ENCODE data around the gene ATXN7L1.

Gene ATXN7L1

DNA sequence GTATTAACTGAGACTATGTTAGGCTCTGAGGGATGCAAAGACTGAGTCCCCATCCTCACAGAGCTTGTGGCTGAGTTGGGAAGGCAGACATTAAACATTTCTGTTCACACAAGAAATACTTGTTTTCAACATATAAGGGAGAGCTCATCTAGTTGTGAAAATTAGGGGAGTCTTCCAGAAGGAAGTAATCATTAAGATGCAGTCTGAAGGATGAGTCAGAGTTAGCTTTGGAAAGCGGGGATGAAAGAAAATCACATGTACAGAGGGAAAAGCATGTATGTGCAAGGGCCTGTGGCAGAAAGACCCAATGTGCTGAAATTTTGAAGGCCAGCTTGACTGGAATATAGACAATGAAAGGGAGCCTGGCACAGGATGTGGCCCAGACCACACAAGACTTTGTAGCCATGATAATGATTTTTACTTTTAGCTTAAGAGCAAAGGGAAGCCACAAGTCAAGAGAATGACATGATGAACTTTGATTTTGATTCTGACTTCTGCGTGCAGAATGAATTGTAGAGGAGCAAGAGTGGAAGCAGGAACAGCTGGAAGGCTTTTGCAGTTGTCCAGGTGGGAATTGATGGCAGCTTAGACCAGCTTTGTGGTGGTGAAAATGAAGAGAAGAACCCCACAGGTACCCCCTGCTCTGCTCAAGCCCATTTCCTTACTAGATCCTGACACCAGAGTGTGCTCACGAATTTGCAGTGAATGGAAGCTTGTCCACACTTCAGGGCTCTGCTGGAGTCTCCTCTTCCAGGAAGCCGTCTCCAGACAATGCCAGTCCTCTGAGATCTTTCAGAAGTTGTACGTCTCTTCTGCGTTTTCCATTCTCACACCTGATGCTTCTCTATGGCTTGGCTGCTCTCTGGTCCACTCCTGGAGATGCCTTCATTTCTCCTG lies 115.6 kb downstream of the ATXN7L1 start:
- no peak for TF ChIP-seq ZFP3 (CRISPR knock-in tag; IDR thresholded peaks at IDR 0.05)
- ATAC-seq, result peak; percentile 30

DNA sequence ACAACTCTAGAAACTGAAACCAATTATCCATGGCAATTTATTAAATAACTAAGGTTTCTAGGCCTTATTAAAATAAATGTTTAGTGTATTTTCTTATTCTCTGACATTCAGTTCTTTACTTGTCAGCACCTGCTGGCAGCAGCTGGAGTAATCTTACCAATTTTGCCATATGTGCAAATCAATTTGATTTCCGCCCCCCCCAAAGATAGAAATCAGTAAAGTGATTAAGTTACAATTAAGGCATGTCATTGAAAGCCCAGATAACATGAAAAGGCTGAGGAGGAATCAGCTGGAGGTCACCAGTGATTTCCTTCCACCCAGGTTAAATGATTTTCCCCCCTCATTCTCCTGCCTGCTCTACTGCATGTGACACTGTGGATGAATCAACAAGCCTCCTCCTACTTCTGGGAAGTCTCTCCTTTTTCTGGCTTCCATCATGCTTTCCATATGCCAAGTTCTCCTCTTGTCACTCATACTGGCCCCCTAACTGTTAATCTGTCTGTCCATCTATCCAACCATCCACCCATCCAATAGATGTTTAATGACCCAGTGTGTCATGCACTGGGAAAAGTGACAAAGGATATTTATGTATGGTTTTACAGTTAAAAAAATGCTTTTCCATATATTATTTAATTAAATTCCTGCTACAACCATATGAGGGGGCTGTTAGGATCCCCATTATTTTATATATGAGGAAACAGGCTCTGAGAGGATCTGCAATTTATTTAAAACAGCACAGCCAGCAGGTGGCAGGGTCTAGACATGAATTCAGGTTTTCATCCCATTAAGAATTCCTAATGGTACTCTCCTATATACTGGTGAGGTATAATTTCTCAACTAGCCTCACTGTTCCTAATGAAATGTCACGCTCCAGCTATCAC lies 116.5 kb downstream of the ATXN7L1 start:
- ATAC-seq, result peak; percentile 82

DNA sequence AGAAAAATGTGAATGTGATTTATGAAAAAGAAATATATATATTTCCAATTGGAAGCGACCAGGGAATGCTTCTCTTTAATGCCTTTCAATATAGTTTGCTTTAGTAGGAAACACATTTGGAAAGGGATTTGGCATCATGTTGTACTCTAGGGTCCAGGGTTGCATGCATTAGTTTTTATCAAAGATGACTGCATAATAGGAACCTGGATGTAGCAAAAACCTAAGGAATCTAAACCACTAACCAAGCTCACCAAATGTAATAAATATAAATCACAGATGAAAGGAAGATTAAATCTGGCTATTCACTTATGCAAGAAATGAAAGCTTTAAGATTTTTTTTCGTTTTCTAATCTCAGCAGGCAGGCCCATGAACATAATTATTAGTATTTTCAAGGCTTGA lies 120.0 kb downstream of the ATXN7L1 start:
- no peak for TF ChIP-seq ZFP3 (CRISPR knock-in tag; IDR thresholded peaks at IDR 0.05)
- TF ChIP-seq ISL1 (CRISPR knock-in tag; IDR thresholded peaks at IDR 0.05), result peak; percentile 69
- ATAC-seq, result peak; percentile 47

More for the DNA sequence above, 116.5 kb downstream of the ATXN7L1 start:
- TF ChIP-seq ZC3H10 (CRISPR knock-in tag; IDR thresholded peaks at IDR 0.05) (no peak), TCF4 (CRISPR knock-in tag; IDR thresholded peaks at IDR 0.05; ENCODE audit: borderline replicate concordance) (0 out of 2 replicates have a peak, but pooled peaks have one; percentile 43), PPARA (CRISPR knock-in tag; IDR thresholded peaks at IDR 0.05; ENCODE audit: borderline replicate concordance) (no peak), ZFP30 (CRISPR knock-in tag; IDR thresholded peaks at IDR 0.05) (no peak), ARNTL (CRISPR knock-in tag; IDR thresholded peaks at IDR 0.05; ENCODE audit: borderline replicate concordance, low read depth) (no peak)
- TF ChIP-seq, protein P1, sequence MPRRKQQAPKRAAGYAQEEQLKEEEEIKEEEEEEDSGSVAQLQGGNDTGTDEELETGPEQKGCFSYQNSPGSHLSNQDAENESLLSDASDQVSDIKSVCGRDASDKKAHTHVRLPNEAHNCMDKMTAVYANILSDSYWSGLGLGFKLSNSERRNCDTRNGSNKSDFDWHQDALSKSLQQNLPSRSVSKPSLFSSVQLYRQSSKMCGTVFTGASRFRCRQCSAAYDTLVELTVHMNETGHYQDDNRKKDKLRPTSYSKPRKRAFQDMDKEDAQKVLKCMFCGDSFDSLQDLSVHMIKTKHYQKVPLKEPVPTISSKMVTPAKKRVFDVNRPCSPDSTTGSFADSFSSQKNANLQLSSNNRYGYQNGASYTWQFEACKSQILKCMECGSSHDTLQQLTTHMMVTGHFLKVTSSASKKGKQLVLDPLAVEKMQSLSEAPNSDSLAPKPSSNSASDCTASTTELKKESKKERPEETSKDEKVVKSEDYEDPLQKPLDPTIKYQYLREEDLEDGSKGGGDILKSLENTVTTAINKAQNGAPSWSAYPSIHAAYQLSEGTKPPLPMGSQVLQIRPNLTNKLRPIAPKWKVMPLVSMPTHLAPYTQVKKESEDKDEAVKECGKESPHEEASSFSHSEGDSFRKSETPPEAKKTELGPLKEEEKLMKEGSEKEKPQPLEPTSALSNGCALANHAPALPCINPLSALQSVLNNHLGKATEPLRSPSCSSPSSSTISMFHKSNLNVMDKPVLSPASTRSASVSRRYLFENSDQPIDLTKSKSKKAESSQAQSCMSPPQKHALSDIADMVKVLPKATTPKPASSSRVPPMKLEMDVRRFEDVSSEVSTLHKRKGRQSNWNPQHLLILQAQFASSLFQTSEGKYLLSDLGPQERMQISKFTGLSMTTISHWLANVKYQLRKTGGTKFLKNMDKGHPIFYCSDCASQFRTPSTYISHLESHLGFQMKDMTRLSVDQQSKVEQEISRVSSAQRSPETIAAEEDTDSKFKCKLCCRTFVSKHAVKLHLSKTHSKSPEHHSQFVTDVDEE (CRISPR knock-in tag; IDR thresholded peaks at IDR 0.05), result 0 out of 2 replicates have a peak, but pooled peaks have one; percentile 45

DNA sequence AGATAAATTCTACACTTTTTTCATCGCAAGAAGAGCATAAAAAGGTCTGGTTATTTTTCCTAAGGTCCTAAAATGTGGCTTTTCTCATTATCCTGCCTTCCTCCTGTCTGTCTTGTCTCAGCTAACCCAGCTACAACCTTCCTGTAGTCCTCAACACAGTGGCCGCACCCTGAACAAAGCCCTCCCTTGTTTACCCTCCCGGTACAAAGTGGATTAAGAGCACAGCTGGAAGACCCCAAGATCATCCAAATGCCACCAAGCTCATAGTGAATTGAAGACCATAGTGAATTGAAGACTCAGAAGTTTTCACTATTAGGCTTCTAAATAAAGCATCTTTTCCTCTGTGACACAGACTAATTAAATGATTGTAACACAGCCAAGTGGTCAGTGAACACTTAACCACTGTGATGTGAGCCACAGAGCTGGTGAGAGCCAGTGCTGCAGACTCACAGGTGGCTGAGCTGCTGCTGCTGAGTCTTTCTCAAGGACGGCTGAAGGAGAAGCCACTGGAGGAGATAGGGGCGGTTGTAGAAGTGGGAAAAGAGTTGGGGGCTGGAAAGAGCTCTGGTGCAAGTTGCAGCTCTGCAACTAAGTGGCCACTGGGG lies 123.6 kb downstream of the ATXN7L1 start:
- ATAC-seq, result no peak
- TF ChIP-seq ESRRG (CRISPR knock-in tag; IDR thresholded peaks at IDR 0.05) (no peak), ZNF8 (CRISPR knock-in tag; IDR thresholded peaks at IDR 0.05) (no peak), TCF4 (CRISPR knock-in tag; IDR thresholded peaks at IDR 0.05; ENCODE audit: borderline replicate concordance) (no peak), PPARA (CRISPR knock-in tag; IDR thresholded peaks at IDR 0.05; ENCODE audit: borderline replicate concordance) (no peak), SNAI2 (CRISPR knock-in tag; IDR thresholded peaks at IDR 0.05) (no peak), ZNF565 (CRISPR knock-in tag; conservative IDR thresholded peaks at IDR 0.05; ENCODE audit: low read depth) (no peak), ZFP3 (CRISPR knock-in tag; IDR thresholded peaks at IDR 0.05) (no peak), ARNTL (CRISPR knock-in tag; IDR thresholded peaks at IDR 0.05; ENCODE audit: borderline replicate concordance, low read depth) (no peak), RARB (CRISPR knock-in tag; IDR thresholded peaks at IDR 0.05) (no peak), ISL1 (CRISPR knock-in tag; IDR thresholded peaks at IDR 0.05) (no peak), OSR1 (CRISPR knock-in tag; IDR thresholded peaks at IDR 0.05) (no peak), ZFP30 (CRISPR knock-in tag; IDR thresholded peaks at IDR 0.05) (no peak)
- TF ChIP-seq, protein P2, sequence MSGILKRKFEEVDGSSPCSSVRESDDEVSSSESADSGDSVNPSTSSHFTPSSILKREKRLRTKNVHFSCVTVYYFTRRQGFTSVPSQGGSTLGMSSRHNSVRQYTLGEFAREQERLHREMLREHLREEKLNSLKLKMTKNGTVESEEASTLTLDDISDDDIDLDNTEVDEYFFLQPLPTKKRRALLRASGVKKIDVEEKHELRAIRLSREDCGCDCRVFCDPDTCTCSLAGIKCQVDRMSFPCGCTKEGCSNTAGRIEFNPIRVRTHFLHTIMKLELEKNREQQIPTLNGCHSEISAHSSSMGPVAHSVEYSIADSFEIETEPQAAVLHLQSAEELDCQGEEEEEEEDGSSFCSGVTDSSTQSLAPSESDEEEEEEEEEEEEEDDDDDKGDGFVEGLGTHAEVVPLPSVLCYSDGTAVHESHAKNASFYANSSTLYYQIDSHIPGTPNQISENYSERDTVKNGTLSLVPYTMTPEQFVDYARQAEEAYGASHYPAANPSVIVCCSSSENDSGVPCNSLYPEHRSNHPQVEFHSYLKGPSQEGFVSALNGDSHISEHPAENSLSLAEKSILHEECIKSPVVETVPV (CRISPR knock-in tag; IDR thresholded peaks at IDR 0.05), result no peak
- TF ChIP-seq, protein P3, sequence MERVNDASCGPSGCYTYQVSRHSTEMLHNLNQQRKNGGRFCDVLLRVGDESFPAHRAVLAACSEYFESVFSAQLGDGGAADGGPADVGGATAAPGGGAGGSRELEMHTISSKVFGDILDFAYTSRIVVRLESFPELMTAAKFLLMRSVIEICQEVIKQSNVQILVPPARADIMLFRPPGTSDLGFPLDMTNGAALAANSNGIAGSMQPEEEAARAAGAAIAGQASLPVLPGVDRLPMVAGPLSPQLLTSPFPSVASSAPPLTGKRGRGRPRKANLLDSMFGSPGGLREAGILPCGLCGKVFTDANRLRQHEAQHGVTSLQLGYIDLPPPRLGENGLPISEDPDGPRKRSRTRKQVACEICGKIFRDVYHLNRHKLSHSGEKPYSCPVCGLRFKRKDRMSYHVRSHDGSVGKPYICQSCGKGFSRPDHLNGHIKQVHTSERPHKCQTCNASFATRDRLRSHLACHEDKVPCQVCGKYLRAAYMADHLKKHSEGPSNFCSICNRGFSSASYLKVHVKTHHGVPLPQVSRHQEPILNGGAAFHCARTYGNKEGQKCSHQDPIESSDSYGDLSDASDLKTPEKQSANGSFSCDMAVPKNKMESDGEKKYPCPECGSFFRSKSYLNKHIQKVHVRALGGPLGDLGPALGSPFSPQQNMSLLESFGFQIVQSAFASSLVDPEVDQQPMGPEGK (CRISPR knock-in tag; IDR thresholded peaks at IDR 0.05; ENCODE audit: borderline replicate concordance), result no peak
- TF ChIP-seq, protein P4, sequence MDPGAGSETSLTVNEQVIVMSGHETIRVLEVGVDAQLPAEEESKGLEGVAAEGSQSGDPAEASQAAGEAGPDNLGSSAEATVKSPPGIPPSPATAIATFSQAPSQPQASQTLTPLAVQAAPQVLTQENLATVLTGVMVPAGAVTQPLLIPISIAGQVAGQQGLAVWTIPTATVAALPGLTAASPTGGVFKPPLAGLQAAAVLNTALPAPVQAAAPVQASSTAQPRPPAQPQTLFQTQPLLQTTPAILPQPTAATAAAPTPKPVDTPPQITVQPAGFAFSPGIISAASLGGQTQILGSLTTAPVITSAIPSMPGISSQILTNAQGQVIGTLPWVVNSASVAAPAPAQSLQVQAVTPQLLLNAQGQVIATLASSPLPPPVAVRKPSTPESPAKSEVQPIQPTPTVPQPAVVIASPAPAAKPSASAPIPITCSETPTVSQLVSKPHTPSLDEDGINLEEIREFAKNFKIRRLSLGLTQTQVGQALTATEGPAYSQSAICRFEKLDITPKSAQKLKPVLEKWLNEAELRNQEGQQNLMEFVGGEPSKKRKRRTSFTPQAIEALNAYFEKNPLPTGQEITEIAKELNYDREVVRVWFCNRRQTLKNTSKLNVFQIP (CRISPR knock-in tag; IDR thresholded peaks at IDR 0.05; ENCODE audit: borderline replicate concordance, low read depth), result no peak
- TF ChIP-seq, protein P1 (CRISPR knock-in tag; IDR thresholded peaks at IDR 0.05), result no peak
